A549 (cell line): ENCODE measurements around the gene PDCD1.

Experiments
- EHMT2 ChIP-seq: fragments of 200-600 bp; sonication (generic); IDR thresholded peaks from 2 replicates; pipeline ENCODE4 v1.6.1; 2016; ENCODE audit warnings: antibody characterized with exemption, low read depth, mild to moderate bottlenecking, moderate library complexity
- EP300 ChIP-seq, 2 experiments: fragments of >200 bp; sonication (Bioruptor Twin); formaldehyde crosslinking; IDR thresholded peaks; 2 replicates in 1 of 2; 3 replicates in 1 of 2; pipeline ENCODE4 v1.6.1; 2016 to 2017
- MYC ChIP-seq: IDR thresholded peaks from 2 replicates; pipeline ENCODE4 v1.6.1; 2012; ENCODE audit warnings: mild to moderate bottlenecking, inconsistent platforms, low read length, improper control_type of control experiment, borderline replicate concordance
- POLR2AphosphoS2 ChIP-seq: conservative IDR thresholded peaks from 2 replicates; pipeline ENCODE4 v1.6.1; 2012; ENCODE audit warnings: low read length, improper control_type of control experiment, inconsistent platforms
- RFX5 ChIP-seq: fragments of 450-650 bp; IDR thresholded peaks from 2 replicates; pipeline ENCODE4 v1.7.1; 2014; ENCODE audit warnings: antibody characterized with exemption, mild to moderate bottlenecking, moderate library complexity
- RNF2 ChIP-seq: fragments of 200-600 bp; sonication (generic); IDR thresholded peaks from 2 replicates; pipeline ENCODE4 v1.6.1; 2016; ENCODE audit warnings: low read depth, mild to moderate bottlenecking, antibody characterized with exemption, moderate library complexity, borderline replicate concordance
- SREBF2 ChIP-seq: fragments of 450-650 bp; IDR thresholded peaks from 2 replicates; pipeline ENCODE4 v1.6.1; 2014; ENCODE audit warnings: mild to moderate bottlenecking, moderate library complexity
- TP53 ChIP-seq: fragments of 250-450 bp; sonication (Bioruptor Pico); IDR thresholded peaks from 2 replicates; pipeline ENCODE4 v1.5.0; 2021; ENCODE audit warnings: mild to moderate bottlenecking, moderate library complexity
- TF ChIP-seq, protein P1 (sequence below): fragments of >200 bp; sonication (Bioruptor Twin); formaldehyde crosslinking; IDR thresholded peaks from 3 replicates; pipeline ENCODE4 v1.5.1; 2016
- TF ChIP-seq, protein P2 (sequence below): fragments of 200-600 bp; sonication (generic); IDR thresholded peaks from 2 replicates; pipeline ENCODE4 v1.6.1; 2016; ENCODE audit warnings: antibody characterized with exemption, mild to moderate bottlenecking, moderate library complexity
- TF ChIP-seq, protein P3 (sequence below): IDR thresholded peaks from 2 replicates; pipeline ENCODE4 v1.6.1; 2012

DNA sequence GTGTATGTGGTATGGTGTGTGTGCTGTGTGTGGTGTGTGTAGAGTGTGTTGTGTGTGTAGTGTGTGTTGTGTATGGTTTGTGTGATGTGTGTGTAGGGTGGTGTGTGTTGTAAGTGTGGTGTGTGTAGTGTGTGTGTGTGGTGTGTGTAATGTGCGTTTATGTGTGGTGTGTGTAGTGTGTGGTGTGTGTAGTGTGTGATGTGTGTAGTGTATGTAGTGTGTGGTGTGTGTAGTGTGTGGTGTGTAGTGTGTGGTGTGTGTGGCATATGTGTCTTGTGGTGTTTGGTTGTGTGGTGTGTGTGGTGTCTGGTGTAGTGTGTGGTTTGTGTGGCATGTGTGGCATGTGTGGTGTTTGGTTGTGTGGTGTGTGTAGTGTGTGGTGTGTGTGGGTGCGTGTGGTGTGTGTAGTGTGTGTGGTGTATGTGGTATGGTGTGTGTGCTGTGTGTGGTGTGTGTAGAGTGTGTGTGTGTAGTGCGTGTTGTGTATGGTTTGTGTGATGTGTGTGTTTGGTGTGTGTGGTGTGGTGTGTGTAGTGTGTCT, 6.8 kb upstream of the PDCD1 start:
- TF ChIP-seq TP53 (no peak), POLR2AphosphoS2 (no peak), MYC (no peak), EHMT2 (no peak), RFX5 (no peak), SREBF2 (no peak), EP300 (IDR thresholded peaks at IDR 0.05) (no peak), RNF2 (no peak)
- TF ChIP-seq, protein P1, sequence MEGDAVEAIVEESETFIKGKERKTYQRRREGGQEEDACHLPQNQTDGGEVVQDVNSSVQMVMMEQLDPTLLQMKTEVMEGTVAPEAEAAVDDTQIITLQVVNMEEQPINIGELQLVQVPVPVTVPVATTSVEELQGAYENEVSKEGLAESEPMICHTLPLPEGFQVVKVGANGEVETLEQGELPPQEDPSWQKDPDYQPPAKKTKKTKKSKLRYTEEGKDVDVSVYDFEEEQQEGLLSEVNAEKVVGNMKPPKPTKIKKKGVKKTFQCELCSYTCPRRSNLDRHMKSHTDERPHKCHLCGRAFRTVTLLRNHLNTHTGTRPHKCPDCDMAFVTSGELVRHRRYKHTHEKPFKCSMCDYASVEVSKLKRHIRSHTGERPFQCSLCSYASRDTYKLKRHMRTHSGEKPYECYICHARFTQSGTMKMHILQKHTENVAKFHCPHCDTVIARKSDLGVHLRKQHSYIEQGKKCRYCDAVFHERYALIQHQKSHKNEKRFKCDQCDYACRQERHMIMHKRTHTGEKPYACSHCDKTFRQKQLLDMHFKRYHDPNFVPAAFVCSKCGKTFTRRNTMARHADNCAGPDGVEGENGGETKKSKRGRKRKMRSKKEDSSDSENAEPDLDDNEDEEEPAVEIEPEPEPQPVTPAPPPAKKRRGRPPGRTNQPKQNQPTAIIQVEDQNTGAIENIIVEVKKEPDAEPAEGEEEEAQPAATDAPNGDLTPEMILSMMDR: no peak
- TF ChIP-seq, protein P2, sequence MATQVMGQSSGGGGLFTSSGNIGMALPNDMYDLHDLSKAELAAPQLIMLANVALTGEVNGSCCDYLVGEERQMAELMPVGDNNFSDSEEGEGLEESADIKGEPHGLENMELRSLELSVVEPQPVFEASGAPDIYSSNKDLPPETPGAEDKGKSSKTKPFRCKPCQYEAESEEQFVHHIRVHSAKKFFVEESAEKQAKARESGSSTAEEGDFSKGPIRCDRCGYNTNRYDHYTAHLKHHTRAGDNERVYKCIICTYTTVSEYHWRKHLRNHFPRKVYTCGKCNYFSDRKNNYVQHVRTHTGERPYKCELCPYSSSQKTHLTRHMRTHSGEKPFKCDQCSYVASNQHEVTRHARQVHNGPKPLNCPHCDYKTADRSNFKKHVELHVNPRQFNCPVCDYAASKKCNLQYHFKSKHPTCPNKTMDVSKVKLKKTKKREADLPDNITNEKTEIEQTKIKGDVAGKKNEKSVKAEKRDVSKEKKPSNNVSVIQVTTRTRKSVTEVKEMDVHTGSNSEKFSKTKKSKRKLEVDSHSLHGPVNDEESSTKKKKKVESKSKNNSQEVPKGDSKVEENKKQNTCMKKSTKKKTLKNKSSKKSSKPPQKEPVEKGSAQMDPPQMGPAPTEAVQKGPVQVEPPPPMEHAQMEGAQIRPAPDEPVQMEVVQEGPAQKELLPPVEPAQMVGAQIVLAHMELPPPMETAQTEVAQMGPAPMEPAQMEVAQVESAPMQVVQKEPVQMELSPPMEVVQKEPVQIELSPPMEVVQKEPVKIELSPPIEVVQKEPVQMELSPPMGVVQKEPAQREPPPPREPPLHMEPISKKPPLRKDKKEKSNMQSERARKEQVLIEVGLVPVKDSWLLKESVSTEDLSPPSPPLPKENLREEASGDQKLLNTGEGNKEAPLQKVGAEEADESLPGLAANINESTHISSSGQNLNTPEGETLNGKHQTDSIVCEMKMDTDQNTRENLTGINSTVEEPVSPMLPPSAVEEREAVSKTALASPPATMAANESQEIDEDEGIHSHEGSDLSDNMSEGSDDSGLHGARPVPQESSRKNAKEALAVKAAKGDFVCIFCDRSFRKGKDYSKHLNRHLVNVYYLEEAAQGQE: no peak
- TF ChIP-seq, protein P3, sequence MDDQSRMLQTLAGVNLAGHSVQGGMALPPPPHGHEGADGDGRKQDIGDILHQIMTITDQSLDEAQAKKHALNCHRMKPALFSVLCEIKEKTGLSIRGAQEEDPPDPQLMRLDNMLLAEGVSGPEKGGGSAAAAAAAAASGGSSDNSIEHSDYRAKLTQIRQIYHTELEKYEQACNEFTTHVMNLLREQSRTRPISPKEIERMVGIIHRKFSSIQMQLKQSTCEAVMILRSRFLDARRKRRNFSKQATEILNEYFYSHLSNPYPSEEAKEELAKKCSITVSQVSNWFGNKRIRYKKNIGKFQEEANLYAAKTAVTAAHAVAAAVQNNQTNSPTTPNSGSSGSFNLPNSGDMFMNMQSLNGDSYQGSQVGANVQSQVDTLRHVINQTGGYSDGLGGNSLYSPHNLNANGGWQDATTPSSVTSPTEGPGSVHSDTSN: no peak
